ACC112 (cell line): Measurements from ENCODE around the gene TTLL11.

Source experiments
- H2AFZ ChIP-seq: fragments of 200-600 bp; sonication (generic); one replicate; pipeline ENCODE4 v1.6.0; 2017; ENCODE audit warnings: antibody characterized with exemption, low read length; ENCODE audit not compliant: unreplicated experiment
- H3K27ac ChIP-seq: fragments of 200-600 bp; sonication (generic); 2 replicates; pipeline ENCODE4 v1.5.1; 2014; ENCODE audit warnings: low read depth, mild to moderate bottlenecking, antibody characterized with exemption, low read length, moderate library complexity
- H3K27me3 ChIP-seq: fragments of 200-600 bp; sonication (generic); 2 replicates; pipeline ENCODE4 v1.6.1; 2014; ENCODE audit warnings: mild to moderate bottlenecking, antibody characterized with exemption, low read length, moderate library complexity, mixed read lengths; ENCODE audit not compliant: insufficient read depth
- H3K36me3 ChIP-seq: fragments of 200-600 bp; sonication (generic); 2 replicates; pipeline ENCODE4 v1.6.1; 2016; ENCODE audit warnings: mild to moderate bottlenecking, antibody characterized with exemption, low read length, moderate library complexity, mixed read lengths; ENCODE audit not compliant: insufficient read depth
- H3K4me1 ChIP-seq: fragments of 200-600 bp; sonication (generic); one replicate; pipeline ENCODE4 v1.6.1; 2016; ENCODE audit warnings: low read length, mixed read lengths; ENCODE audit not compliant: insufficient read depth, unreplicated experiment, control insufficient read depth
- H3K4me3 ChIP-seq: fragments of 200-600 bp; sonication (generic); 2 replicates; pipeline ENCODE4 v1.5.1; 2014; ENCODE audit warnings: mild to moderate bottlenecking, low read depth, low read length
- H3K79me2 ChIP-seq: fragments of 200-600 bp; sonication (generic); one replicate; pipeline ENCODE4 v1.6.0; 2016; ENCODE audit warnings: low read length; ENCODE audit not compliant: control insufficient read depth, unreplicated experiment, insufficient read depth

Gene TTLL11

GRCh38 chr9:121938621-121939020 lies 154.5 kb downstream of the TTLL11 start:
- Histone ChIP-seq H3K4me1 (peaks cover under 1% of the 10 kb centered on the region), H3K36me3 (no peaks in the 10 kb centered on the region), H3K27me3 (no peaks in the 10 kb centered on the region), H3K27ac (no peak overlapping the region), H2AFZ (no peak overlapping the region), H3K79me2 (no peaks in the 10 kb centered on the region), H3K4me3 (no peak overlapping the region)

DNA sequence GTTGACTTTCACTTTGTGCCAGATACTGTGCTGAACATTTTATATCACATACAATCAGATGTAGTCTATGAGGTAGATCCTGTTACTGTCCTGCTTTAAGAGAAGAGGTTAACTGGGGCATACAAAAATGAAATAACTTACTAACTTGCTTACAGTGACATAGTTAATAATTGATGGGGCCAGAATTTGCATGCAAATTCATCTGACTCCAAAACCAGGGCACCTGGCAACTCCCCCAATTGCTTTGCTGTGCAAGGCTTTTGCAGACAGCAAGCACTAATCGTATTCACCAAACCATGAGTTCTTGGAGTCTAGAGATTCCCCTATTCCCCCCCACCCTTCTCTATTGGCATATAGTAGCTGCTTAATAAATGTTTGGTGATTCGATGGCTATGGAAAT lies 155.9 kb downstream of the TTLL11 start:
- no peaks in the 10 kb centered on the region for H3K4me1 ChIP-seq
- H3K4me3 ChIP-seq: no peak overlapping the region
- no peak overlapping the region for H3K27ac ChIP-seq
- H3K79me2 ChIP-seq: no peaks in the 10 kb centered on the region
- H3K27me3 ChIP-seq: no peaks in the 10 kb centered on the region
- no peaks in the 10 kb centered on the region for H3K36me3 ChIP-seq
- H2AFZ ChIP-seq: no peak overlapping the region

- Histone ChIP-seq H3K4me1 (no peaks in the 10 kb centered on the region), H3K27me3 (no peaks in the 10 kb centered on the region), H3K27ac (no peak overlapping the region), H2AFZ (no peak overlapping the region), H3K79me2 (no peaks in the 10 kb centered on the region), H3K36me3 (no peaks in the 10 kb centered on the region), H3K4me3 (no peak overlapping the region)
Observed at GRCh38 chr9:121935739-121936138, 157.4 kb downstream of the TTLL11 start.

DNA sequence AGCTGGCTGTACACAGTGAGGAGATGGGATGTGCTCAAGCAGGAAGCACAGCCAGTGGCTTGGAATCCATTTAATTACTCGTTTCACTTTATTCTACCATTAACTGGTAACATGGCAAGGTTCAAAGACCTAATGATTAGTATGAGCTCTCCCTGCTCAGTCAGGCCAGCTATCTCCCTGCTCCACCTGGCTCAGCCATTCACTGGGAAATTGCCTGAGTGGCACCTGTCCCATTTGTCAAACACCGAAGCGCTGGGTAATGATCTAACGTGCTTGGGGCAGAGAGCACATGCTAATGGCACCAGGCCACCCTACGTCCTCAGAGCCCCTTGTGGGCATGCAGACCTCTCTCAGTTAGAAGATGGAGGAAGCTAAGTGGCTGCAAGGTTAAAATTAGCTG lies 162.2 kb downstream of the TTLL11 start:
- Histone ChIP-seq H3K4me1 (no peaks in the 10 kb centered on the region), H3K79me2 (no peaks in the 10 kb centered on the region), H3K4me3 (no peak overlapping the region), H3K36me3 (no peaks in the 10 kb centered on the region), H3K27me3 (no peaks in the 10 kb centered on the region), H2AFZ (no peak overlapping the region), H3K27ac (no peak overlapping the region)

- Histone ChIP-seq H3K27me3 (no peaks in the 10 kb centered on the region), H2AFZ (no peak overlapping the region), H3K4me3 (no peak overlapping the region), H3K36me3 (no peaks in the 10 kb centered on the region), H3K4me1 (no peaks in the 10 kb centered on the region), H3K27ac (no peak overlapping the region), H3K79me2 (no peaks in the 10 kb centered on the region)
Observed at GRCh38 chr9:121929893-121930875, 162.9 kb downstream of the TTLL11 start.

DNA sequence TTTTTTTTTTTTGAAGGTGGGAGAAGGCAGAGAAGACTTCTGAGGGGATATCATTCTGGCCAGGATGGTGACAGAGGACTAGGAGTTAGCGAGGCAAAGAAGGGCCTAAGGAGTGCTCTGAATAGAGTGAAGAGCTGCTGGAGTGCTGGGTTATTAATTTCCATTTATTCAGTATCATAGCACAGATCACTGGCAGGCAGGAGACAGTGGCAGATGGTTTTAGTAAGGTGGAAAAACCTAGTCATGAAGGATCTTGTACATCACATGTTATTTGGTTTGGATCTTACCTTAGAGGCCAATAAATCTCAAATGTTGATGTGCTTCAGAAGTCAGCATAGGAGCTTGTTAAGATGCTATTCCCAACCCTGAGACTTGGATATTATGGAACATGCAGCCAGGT lies 165.5 kb downstream of the TTLL11 start:
- H3K27me3 ChIP-seq: no peaks in the 10 kb centered on the region
- no peak overlapping the region for H2AFZ ChIP-seq
- H3K4me3 ChIP-seq: no peak overlapping the region
- H3K36me3 ChIP-seq: no peaks in the 10 kb centered on the region
- no peaks in the 10 kb centered on the region for H3K79me2 ChIP-seq
- no peak overlapping the region for H3K27ac ChIP-seq
- no peaks in the 10 kb centered on the region for H3K4me1 ChIP-seq

DNA sequence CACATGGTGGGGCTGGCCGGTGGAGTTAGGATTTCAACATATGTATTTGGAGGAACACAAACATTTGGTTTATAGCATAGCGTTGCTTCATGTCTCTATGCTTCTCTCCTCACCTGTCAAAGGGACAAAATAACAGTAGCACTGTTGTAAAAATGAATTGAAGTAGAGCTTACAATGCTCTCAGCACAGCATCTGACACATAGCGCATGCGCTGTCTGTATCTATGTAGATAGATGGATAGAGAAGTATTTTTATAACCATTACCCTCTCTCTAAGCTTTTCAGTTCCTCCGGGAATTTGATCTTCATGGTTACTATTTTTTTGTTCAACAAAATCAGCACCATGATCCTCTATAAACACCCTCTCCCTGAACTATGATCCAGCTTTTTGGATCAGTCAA lies 166.0 kb downstream of the TTLL11 start:
- H3K36me3 ChIP-seq: no peaks in the 10 kb centered on the region
- no peaks in the 10 kb centered on the region for H3K79me2 ChIP-seq
- no peaks in the 10 kb centered on the region for H3K4me1 ChIP-seq
- H3K27me3 ChIP-seq: no peaks in the 10 kb centered on the region
- no peak overlapping the region for H2AFZ ChIP-seq
- no peak overlapping the region for H3K27ac ChIP-seq
- no peak overlapping the region for H3K4me3 ChIP-seq

- no peaks in the 10 kb centered on the region for H3K27me3 ChIP-seq
- H3K79me2 ChIP-seq: no peaks in the 10 kb centered on the region
- H3K4me3 ChIP-seq: no peak overlapping the region
- H3K27ac ChIP-seq: no peak overlapping the region
- H3K4me1 ChIP-seq: no peaks in the 10 kb centered on the region
- no peaks in the 10 kb centered on the region for H3K36me3 ChIP-seq
- H2AFZ ChIP-seq: no peak overlapping the region
Observed at GRCh38 chr9:121926351-121926801, 166.7 kb downstream of the TTLL11 start.

DNA sequence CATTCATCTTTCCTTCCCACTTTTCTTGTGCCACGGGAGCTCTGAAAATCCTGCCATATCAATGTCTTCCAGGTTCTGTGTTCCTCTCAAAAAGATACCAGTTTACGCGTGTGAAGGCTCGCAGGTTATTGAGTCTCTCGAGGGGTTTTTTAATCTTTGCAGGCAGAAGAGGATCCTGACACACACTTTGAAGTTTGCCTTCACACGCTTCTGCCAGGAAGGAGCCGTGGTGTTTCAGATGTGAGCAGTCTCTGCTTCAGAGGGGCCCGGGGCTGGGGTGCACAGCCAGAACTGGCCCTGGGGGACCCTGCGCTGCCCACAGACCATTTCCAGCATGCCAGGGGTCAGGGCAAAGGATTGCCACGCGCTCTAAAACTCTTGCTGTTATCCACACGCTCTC lies 167.2 kb downstream of the TTLL11 start:
- H3K27ac ChIP-seq: no peak overlapping the region
- H3K27me3 ChIP-seq: no peaks in the 10 kb centered on the region
- H3K36me3 ChIP-seq: no peaks in the 10 kb centered on the region
- no peak overlapping the region for H3K4me3 ChIP-seq
- no peak overlapping the region for H2AFZ ChIP-seq
- H3K79me2 ChIP-seq: no peaks in the 10 kb centered on the region
- H3K4me1 ChIP-seq: no peaks in the 10 kb centered on the region

DNA sequence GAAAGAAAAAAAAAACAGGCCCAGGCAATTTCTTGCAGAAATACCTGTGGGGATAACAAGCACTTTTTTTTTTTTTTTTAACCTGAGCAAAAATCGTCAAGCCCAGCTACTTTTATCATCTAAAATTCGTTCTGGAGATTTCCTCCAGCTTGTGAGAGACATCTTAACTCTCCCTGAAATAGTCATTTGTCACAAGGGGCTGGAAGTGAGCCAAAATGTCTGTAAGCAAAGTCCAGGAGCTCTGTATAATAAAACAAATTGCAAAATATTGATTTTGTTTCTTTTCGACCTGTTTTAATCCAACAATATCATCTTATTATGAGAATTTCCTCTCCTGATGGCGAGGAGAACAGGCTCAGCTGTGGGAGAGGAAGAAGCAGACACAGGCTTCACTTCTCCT lies 168.4 kb downstream of the TTLL11 start:
- H3K4me3 ChIP-seq: no peak overlapping the region
- H3K79me2 ChIP-seq: no peaks in the 10 kb centered on the region
- no peak overlapping the region for H3K27ac ChIP-seq
- no peak overlapping the region for H2AFZ ChIP-seq
- no peaks in the 10 kb centered on the region for H3K27me3 ChIP-seq
- no peaks in the 10 kb centered on the region for H3K36me3 ChIP-seq
- H3K4me1 ChIP-seq: no peaks in the 10 kb centered on the region

DNA sequence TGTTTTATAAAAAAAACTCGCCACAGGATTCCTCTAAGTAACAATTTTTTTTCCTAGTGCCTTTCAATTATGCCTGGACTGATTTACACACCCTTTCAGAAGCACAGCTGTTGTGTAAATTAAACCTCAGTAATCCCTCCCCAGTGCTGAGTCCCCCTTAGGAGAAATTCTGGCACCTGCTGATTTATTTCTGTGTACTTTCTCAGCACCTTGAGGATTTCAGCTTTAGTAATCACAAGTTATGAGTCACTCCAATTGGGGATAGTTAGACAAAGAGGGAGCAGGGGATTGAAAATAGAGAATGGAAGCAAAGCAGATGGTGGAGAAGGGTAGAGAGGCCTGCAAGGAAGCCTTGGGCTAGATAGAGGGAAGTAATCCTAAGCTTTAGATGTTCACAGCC lies 171.7 kb downstream of the TTLL11 start:
- H3K27ac ChIP-seq: no peak overlapping the region
- no peak overlapping the region for H3K4me3 ChIP-seq
- H3K79me2 ChIP-seq: no peaks in the 10 kb centered on the region
- no peak overlapping the region for H2AFZ ChIP-seq
- H3K27me3 ChIP-seq: no peaks in the 10 kb centered on the region
- H3K4me1 ChIP-seq: peaks cover under 1% of the 10 kb centered on the region
- no peaks in the 10 kb centered on the region for H3K36me3 ChIP-seq
